Measurements from ENCODE around the gene TEX13A. TPM values are rescaled to one million over a fixed set of nuclear protein-coding genes. Genes with fewer than 3 reads are reported as not detected.

TEX13A gene
- total and polyA plus RNA-seq, 4 donors: not detected

- 91% methylated on average over 3 of the region's 3 CpGs for WGBS
- no peak for DNase-seq (ENCODE audit: low spot score)
- Histone ChIP-seq H3K36me3 (ENCODE audit: control insufficient read depth in 4 of 4, insufficient read depth in 3 of 4, low read depth in 1 of 4, low read length in 3 of 4) (no peaks in the 10 kb centered on the region), H3K27me3 (ENCODE audit: control insufficient read depth in 4 of 4, insufficient read depth in 4 of 4, low read length in 3 of 4) (no peaks in the 10 kb centered on the region), H3K4me3 (ENCODE audit: low read depth in 1 of 3, low read length in 3 of 3) (no peak overlapping the region), H3K9me3 (ENCODE audit: control insufficient read depth in 4 of 4, low read length in 3 of 4) (no peaks in the 10 kb centered on the region), H3K4me1 (ENCODE audit: control insufficient read depth in 4 of 4, insufficient read depth in 4 of 4, low read length in 3 of 4) (no peaks in the 10 kb centered on the region), H3K9ac (ENCODE audit: low read depth in 1 of 2, low read length in 2 of 2) (no peak overlapping the region), H3K27ac (ENCODE audit: low read depth in 1 of 2, low read length in 2 of 2) (no peak overlapping the region)
- TF ChIP-seq NR2F2 (IDR thresholded peaks at IDR 0.05) (no peak), HNF4A (conservative IDR thresholded peaks at IDR 0.05) (no peak), RXRA (IDR thresholded peaks at IDR 0.05) (no peak), EGR1 (IDR thresholded peaks at IDR 0.05; ENCODE audit: low read depth in 2 of 2) (no peak), YY1 (IDR thresholded peaks at IDR 0.05) (no peak), RAD21 (IDR thresholded peaks at IDR 0.05) (no peak), TAF1 (conservative IDR thresholded peaks at IDR 0.05) (no peak), FOXA1 (IDR thresholded peaks at IDR 0.05) (no peak), REST (IDR thresholded peaks at IDR 0.05) (no peak), GABPA (IDR thresholded peaks at IDR 0.05 in 1 of 2, conservative IDR thresholded peaks at IDR 0.05 in 1 of 2) (no peak), JUND (IDR thresholded peaks at IDR 0.05) (no peak), SP1 (IDR thresholded peaks at IDR 0.05) (no peak), HNF4G (IDR thresholded peaks at IDR 0.05) (no peak), ATF3 (IDR thresholded peaks at IDR 0.05) (no peak), FOXA2 (IDR thresholded peaks at IDR 0.05) (no peak)
- TF ChIP-seq, protein P1, sequence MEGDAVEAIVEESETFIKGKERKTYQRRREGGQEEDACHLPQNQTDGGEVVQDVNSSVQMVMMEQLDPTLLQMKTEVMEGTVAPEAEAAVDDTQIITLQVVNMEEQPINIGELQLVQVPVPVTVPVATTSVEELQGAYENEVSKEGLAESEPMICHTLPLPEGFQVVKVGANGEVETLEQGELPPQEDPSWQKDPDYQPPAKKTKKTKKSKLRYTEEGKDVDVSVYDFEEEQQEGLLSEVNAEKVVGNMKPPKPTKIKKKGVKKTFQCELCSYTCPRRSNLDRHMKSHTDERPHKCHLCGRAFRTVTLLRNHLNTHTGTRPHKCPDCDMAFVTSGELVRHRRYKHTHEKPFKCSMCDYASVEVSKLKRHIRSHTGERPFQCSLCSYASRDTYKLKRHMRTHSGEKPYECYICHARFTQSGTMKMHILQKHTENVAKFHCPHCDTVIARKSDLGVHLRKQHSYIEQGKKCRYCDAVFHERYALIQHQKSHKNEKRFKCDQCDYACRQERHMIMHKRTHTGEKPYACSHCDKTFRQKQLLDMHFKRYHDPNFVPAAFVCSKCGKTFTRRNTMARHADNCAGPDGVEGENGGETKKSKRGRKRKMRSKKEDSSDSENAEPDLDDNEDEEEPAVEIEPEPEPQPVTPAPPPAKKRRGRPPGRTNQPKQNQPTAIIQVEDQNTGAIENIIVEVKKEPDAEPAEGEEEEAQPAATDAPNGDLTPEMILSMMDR (IDR thresholded peaks at IDR 0.05; ENCODE audit: low read depth, low read length, missing input control): no peak
- TF ChIP-seq, protein P2, sequence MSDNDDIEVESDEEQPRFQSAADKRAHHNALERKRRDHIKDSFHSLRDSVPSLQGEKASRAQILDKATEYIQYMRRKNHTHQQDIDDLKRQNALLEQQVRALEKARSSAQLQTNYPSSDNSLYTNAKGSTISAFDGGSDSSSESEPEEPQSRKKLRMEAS (IDR thresholded peaks at IDR 0.05): no peak
- TF ChIP-seq, protein P3, sequence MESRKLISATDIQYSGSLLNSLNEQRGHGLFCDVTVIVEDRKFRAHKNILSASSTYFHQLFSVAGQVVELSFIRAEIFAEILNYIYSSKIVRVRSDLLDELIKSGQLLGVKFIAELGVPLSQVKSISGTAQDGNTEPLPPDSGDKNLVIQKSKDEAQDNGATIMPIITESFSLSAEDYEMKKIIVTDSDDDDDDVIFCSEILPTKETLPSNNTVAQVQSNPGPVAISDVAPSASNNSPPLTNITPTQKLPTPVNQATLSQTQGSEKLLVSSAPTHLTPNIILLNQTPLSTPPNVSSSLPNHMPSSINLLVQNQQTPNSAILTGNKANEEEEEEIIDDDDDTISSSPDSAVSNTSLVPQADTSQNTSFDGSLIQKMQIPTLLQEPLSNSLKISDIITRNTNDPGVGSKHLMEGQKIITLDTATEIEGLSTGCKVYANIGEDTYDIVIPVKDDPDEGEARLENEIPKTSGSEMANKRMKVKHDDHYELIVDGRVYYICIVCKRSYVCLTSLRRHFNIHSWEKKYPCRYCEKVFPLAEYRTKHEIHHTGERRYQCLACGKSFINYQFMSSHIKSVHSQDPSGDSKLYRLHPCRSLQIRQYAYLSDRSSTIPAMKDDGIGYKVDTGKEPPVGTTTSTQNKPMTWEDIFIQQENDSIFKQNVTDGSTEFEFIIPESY (IDR thresholded peaks at IDR 0.05): no peak
These were observed 40.9 kb downstream of the TEX13A start for GRCh38 chrX:105179644-105180043.

All from liver (tissue), 9 donors.